ENCODE results near the gene PKN3.

PKN3 gene

GRCh38 chr9:128735373-128735772 is 33.1 kb downstream of the PKN3 start:
- DNase-seq (ENCODE audit: low read depth in 1 of 2, low spot score in 1 of 2): no peak

DNA sequence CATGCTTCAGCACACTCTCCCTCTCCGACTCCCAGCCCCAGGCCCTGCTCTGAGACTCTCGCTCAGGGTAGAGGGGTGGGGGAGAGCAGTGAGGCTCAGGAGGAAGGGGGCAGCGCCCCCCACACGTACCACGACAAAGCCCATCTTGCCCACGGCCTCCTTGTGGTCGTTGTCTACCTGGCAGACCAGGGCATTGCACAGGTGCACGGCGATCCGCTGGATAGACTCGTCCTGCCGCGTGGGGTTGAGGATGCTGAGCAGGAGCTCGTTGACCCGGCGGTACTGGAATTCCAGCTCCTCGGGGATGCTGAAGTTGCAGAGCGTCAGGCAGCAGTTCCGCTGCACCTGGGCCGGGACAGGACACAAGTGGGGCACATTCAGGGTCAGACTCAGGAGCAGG is 40.1 kb downstream of the PKN3 start:
- no peak for DNase-seq (ENCODE audit: low read depth in 1 of 2, low spot score in 1 of 2)

GRCh38 chr9:128743421-128743820 is 41.1 kb downstream of the PKN3 start:
- DNase-seq (ENCODE audit: low read depth in 1 of 2, low spot score in 1 of 2): no peak

DNA sequence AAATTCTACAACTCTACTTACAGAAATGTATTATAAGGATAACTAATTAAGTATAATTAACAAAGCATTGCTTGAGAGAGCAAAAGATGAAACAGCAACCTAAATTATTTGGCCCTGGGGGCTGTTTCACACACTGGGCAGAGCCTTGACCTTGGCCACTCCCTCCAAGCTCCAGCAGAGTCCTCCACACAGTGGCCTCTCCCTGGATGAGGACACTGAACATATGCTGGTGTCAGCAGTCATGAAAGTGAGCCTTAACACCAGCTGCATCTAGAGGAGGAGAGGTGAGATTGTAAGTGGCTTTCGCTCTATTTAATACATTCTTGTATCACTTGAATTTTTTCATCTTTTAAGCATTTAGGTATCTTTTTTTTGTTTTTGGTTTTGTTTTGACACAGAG is 44.9 kb downstream of the PKN3 start:
- DNase-seq (ENCODE audit: low read depth in 1 of 2, low spot score in 1 of 2): no peak

DNA sequence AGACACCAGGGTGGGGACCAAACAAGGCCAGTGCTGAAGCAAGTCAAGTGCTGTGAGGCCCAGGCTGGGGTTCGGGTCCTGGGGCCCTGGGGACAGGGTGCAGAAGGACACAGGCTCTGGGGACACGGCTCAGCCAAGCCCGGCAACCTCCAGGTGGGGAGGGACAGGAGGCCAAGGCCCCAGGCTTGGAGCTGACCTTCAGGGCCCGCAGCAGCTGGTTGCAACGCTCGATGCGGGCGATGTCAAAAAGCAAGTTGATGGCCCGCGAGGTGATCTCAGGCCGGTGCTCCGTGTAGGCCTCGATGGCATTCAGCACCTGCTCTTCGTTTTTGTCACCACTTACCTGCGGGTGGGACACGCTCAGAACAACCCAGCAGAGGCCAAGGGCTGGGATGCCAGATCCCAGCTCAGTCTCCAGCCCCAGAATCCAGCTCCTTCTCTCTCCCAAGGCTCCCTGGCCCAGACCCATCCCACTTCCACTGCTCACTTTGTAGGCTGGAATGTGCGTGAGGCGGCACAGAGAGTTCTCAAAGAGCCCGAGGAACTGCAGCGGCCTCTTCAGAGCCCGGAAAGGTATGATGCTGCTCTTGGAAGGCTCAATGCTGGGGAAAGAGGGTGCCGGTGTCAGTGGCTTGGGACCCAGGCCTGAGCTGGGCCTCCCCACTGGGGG is 48.8 kb downstream of the PKN3 start:
- no peak for DNase-seq (ENCODE audit: low read depth in 1 of 2, low spot score in 1 of 2)

DNA sequence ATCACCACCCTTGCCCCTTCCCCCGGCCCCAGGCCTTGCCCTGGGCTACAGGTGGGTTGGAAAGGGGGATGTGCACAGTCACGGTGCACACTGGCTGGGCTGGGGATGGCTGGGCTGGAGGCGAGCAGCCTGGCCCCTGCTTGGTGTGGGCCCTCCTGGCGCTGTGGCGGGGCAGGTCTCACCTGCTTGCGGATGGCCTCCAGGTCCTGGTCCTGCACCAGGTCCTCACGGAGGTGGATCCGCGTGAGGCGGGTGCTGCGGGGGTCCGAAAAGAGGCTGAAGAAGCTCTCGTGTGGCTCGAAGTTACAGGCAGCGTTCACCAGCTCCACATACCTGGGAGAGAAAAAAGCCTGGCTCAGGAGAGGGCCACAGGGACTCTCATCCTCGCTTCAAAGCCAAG is 51.3 kb downstream of the PKN3 start:
- DNase-seq (ENCODE audit: low read depth in 1 of 2, low spot score in 1 of 2): no peak

DNA sequence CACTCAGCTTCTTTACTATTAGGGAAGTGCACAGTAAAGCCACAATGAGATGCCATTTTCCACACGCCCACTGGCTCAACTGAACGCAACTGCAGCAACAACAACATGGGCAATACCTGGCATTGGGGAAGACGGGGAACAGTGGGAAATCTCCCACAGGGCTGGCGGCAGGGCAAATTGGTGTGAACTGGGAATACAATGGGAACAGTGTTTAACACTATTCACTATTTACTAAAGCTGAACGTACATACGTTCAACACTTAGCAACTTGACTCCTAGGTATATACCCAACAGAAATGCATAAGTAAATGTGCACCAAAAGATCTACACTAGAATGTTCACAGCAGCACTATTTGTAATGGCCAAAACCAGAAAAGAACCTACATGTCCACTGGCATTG is 55.3 kb downstream of the PKN3 start:
- no peak for DNase-seq (ENCODE audit: low read depth in 1 of 2, low spot score in 1 of 2)

DNA sequence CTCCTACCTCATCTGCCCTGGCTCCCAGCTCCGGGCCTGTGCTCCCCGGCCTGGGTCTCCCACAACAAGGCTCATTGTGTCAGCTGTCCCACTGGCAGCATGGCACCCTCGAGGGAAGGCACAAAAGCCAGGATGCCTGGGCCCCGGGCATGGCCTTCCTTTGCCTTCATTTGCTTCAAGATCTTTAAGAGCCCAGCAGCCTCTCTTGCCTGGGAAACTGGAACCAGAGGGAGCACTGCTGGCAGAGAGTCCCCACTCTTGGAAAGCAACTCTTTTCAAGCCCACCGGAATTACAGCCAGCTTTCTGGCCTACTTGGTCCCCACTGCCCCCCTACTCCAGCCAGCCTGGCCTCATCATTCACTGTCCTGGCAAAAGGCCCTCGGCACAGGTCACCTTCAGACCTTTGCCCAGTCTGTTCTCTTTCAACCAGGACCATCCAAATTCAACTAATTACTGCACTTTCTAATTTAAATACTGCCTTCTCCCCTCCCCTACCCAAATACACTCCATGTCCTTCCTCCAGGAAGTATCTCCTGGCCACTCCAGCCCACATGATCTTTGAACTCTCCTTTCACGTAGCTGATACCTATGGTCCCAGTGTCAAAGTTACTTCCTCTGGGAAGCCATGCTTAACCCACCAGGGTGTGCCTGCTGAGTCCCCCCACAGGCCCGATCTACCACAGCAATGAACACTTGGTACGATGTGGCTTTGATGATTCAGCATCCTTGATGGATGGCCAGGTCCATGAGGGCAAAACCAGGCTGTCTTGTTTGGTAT is 60.6 kb downstream of the PKN3 start:
- no peak for DNase-seq (ENCODE audit: low read depth in 1 of 2, low spot score in 1 of 2)

- DNase-seq (ENCODE audit: low read depth in 1 of 2, low spot score in 1 of 2): no peak
Observed at GRCh38 chr9:128764361-128764760, 62.1 kb downstream of the PKN3 start.

GRCh38 chr9:128765499-128765898 is 63.2 kb downstream of the PKN3 start:
- DNase-seq (ENCODE audit: low read depth in 1 of 2, low spot score in 1 of 2): no peak

- DNase-seq (ENCODE audit: low read depth in 1 of 2, low spot score in 1 of 2): no peak
Observed at GRCh38 chr9:128768606-128769005, 66.3 kb downstream of the PKN3 start.
